ENCODE measurements around the gene CLDN6. TPM values are rescaled to one million over a fixed set of nuclear protein-coding genes. Genes with fewer than 3 reads are reported as not detected.

Gene CLDN6
- total and polyA plus RNA-seq, 2 donors: 0.28 to 0.48 TPM

DNA sequence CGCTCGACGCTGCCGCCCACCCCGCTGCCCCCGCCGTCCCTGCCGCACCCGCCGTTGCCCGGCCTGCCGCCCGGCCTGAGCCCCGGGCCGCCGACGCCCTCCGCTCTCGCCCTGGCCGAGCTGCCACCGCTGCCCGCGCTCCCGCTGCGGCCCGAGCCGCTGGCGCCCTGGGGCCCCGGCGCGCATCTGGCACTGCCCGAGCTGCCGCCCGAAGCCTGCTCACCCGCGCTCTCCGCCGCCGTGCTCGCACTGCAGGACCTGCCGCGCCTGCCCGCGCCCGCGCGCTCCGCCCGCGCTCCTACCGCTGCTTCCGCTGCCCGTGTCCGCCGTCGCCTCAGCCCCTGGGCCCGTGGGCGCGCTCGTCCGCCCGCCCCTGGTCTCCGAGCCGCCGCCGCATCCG is 13.7 kb downstream of the CLDN6 start:
- H3K27ac ChIP-seq (ENCODE audit: low read depth in 1 of 2, low read length in 1 of 2): no peak overlapping the region
- peaks cover 23 to 42% of the 10 kb centered on the region in 2 donors for H3K4me1 ChIP-seq (ENCODE audit: control insufficient read depth in 2 of 2, insufficient read depth in 2 of 2, low read length in 2 of 2)
- no peak for DNase-seq (ENCODE audit: low read depth in 6 of 9, low spot score in 9 of 9)
- under 1% methylated on average over 62 of the region's 67 CpGs for WGBS
- H3K4me3 ChIP-seq (ENCODE audit: low read length in 2 of 2): peak overlapping the region in 1 of 2 donors; percentile 61
- H3K27me3 ChIP-seq (ENCODE audit: control insufficient read depth in 2 of 2, insufficient read depth in 1 of 2, low read length in 1 of 2): peaks cover 7 to 62% of the 10 kb centered on the region in 2 donors
- no peaks in the 10 kb centered on the region for H3K36me3 ChIP-seq (ENCODE audit: control insufficient read depth in 2 of 2, insufficient read depth in 2 of 2, low read length in 1 of 2)
- H3K9me3 ChIP-seq (ENCODE audit: control insufficient read depth in 2 of 2, insufficient read depth in 1 of 2, low read length in 1 of 2): peaks cover 0 to 4% of the 10 kb centered on the region in 2 donors

DNA sequence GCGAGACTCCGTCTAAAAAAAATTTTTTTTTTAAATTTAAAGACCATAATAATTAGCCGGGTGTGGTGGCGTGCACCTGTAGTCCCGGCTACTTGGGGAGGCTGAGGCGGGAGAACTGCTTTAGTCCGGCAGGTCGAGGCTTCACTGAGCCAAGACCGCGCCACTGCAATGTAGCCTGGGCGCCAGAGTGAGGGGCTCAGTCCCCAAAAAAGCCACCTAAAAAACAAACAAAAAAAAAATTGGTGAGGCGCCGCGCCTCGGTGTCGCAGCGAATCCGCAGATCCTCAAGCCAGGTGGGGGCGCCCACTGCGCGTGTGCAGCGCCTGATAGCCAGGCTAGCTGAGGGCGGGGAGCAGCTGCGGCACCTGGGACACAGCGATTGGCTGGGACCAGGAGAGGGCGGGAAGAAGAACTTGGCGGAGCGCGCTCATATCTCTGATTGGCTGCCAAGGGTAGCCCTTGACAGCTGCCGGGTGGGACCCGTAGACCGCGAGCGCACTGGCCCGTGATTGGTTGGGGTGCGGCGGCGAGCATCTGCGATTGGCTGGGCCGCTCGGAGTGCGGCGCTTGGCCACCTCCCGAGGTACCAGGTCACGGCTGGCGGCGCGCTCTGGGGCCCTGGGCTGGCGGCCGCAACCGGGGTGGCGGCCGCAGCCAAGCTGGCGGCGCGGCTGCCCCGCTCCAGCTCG is 14.3 kb downstream of the CLDN6 start:
- Histone ChIP-seq H3K4me3 (ENCODE audit: low read length in 2 of 2) (peak overlapping the region in 1 of 2 donors; percentile 61), H3K4me1 (ENCODE audit: control insufficient read depth in 2 of 2, insufficient read depth in 2 of 2, low read length in 2 of 2) (peaks cover 23 to 39% of the 10 kb centered on the region in 2 donors), H3K27me3 (ENCODE audit: control insufficient read depth in 2 of 2, insufficient read depth in 1 of 2, low read length in 1 of 2) (peaks cover 10 to 61% of the 10 kb centered on the region in 2 donors), H3K27ac (ENCODE audit: low read depth in 1 of 2, low read length in 1 of 2) (no peak overlapping the region), H3K36me3 (ENCODE audit: control insufficient read depth in 2 of 2, insufficient read depth in 2 of 2, low read length in 1 of 2) (no peaks in the 10 kb centered on the region), H3K9me3 (ENCODE audit: control insufficient read depth in 2 of 2, insufficient read depth in 1 of 2, low read length in 1 of 2) (peaks cover 0 to 4% of the 10 kb centered on the region in 2 donors)
- 9% methylated on average over 58 of the region's 58 CpGs for WGBS
- DNase-seq (ENCODE audit: low read depth in 6 of 9, low spot score in 9 of 9): peak; percentile 93 to 99 (median 97)

GRCh38 chr16:3001316-3001715 is 16.7 kb downstream of the CLDN6 start:
- Histone ChIP-seq H3K27ac (ENCODE audit: low read depth in 1 of 2, low read length in 1 of 2) (no peak overlapping the region), H3K9me3 (ENCODE audit: control insufficient read depth in 2 of 2, insufficient read depth in 1 of 2, low read length in 1 of 2) (no peaks in the 10 kb centered on the region), H3K4me1 (ENCODE audit: control insufficient read depth in 2 of 2, insufficient read depth in 2 of 2, low read length in 2 of 2) (peaks cover 4 to 15% of the 10 kb centered on the region in 2 donors), H3K4me3 (ENCODE audit: low read length in 2 of 2) (no peak overlapping the region), H3K27me3 (ENCODE audit: control insufficient read depth in 2 of 2, insufficient read depth in 1 of 2, low read length in 1 of 2) (peaks cover 10 to 58% of the 10 kb centered on the region in 2 donors), H3K36me3 (ENCODE audit: control insufficient read depth in 2 of 2, insufficient read depth in 2 of 2, low read length in 1 of 2) (no peaks in the 10 kb centered on the region)
- no peak for DNase-seq (ENCODE audit: low read depth in 6 of 9, low spot score in 9 of 9)
- 97% methylated on average over 12 of the region's 12 CpGs for WGBS

- DNase-seq (ENCODE audit: low read depth in 6 of 9, low spot score in 9 of 9): no peak
- Histone ChIP-seq H3K27me3 (ENCODE audit: control insufficient read depth in 2 of 2, insufficient read depth in 1 of 2, low read length in 1 of 2) (peaks cover 8 to 51% of the 10 kb centered on the region in 2 donors), H3K4me3 (ENCODE audit: low read length in 2 of 2) (no peak overlapping the region), H3K36me3 (ENCODE audit: control insufficient read depth in 2 of 2, insufficient read depth in 2 of 2, low read length in 1 of 2) (no peaks in the 10 kb centered on the region), H3K4me1 (ENCODE audit: control insufficient read depth in 2 of 2, insufficient read depth in 2 of 2, low read length in 2 of 2) (peaks cover 4 to 9% of the 10 kb centered on the region in 2 donors), H3K9me3 (ENCODE audit: control insufficient read depth in 2 of 2, insufficient read depth in 1 of 2, low read length in 1 of 2) (no peaks in the 10 kb centered on the region), H3K27ac (ENCODE audit: low read depth in 1 of 2, low read length in 1 of 2) (no peak overlapping the region)
- 98% methylated on average over 4 of the region's 4 CpGs for WGBS
These were observed 17.4 kb downstream of the CLDN6 start for GRCh38 chr16:3000540-3000939.

DNA sequence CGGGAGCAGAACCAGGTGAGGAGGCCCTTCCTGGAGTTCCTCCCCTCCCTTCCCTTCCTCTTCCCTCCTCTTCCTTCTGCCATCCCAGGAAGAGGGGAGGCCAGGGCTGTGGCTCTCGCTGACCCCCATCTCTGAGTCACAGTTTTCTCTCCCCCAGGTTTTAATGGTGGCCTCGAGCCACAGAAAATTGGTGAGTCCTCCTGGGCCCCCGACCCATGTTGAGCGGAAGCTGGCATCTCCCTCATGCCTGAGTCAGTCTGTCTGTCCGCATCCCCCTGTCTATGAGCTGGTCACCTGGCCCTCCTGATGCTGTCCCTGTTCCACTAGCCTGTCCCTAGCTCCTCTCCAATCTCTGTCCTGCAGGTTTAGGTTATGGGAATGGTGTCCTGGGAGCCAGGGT is 18.1 kb downstream of the CLDN6 start:
- H3K36me3 ChIP-seq (ENCODE audit: control insufficient read depth in 2 of 2, insufficient read depth in 2 of 2, low read length in 1 of 2): no peaks in the 10 kb centered on the region
- peaks cover 3 to 8% of the 10 kb centered on the region in 2 donors for H3K4me1 ChIP-seq (ENCODE audit: control insufficient read depth in 2 of 2, insufficient read depth in 2 of 2, low read length in 2 of 2)
- no peak overlapping the region for H3K27ac ChIP-seq (ENCODE audit: low read depth in 1 of 2, low read length in 1 of 2)
- H3K27me3 ChIP-seq (ENCODE audit: control insufficient read depth in 2 of 2, insufficient read depth in 1 of 2, low read length in 1 of 2): peaks cover 6 to 46% of the 10 kb centered on the region in 2 donors
- no peaks in the 10 kb centered on the region for H3K9me3 ChIP-seq (ENCODE audit: control insufficient read depth in 2 of 2, insufficient read depth in 1 of 2, low read length in 1 of 2)
- DNase-seq (ENCODE audit: low read depth in 6 of 9, low spot score in 9 of 9): no peak
- no peak overlapping the region for H3K4me3 ChIP-seq (ENCODE audit: low read length in 2 of 2)
- WGBS: 93% methylated on average over 6 of the region's 6 CpGs

DNA sequence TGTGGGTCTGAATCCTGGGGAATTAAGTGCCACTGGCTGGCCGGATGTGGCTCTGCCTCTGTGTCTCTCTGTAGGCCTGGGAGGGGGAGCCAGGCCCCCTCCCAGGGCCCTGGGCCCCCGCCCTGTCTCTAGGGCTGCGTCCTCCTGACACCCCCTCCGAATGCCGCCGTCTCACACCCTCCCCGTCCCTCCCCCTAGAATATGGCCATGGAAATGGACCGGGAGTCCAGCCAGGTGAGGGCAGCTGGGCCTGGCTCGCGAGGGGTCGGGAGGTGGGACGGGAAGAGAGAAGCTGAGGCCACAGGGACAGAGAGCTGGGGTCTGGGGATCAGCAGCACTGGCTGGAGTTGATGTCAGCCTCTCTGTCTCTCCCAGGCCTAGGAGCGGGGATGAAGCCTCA is 21.7 kb downstream of the CLDN6 start:
- Histone ChIP-seq H3K4me3 (ENCODE audit: low read length in 2 of 2) (no peak overlapping the region), H3K36me3 (ENCODE audit: control insufficient read depth in 2 of 2, insufficient read depth in 2 of 2, low read length in 1 of 2) (no peaks in the 10 kb centered on the region), H3K4me1 (ENCODE audit: control insufficient read depth in 2 of 2, insufficient read depth in 2 of 2, low read length in 2 of 2) (peaks cover 0 to 2% of the 10 kb centered on the region in 2 donors), H3K9me3 (ENCODE audit: control insufficient read depth in 2 of 2, insufficient read depth in 1 of 2, low read length in 1 of 2) (no peaks in the 10 kb centered on the region), H3K27me3 (ENCODE audit: control insufficient read depth in 2 of 2, insufficient read depth in 1 of 2, low read length in 1 of 2) (peaks cover 3 to 40% of the 10 kb centered on the region in 2 donors), H3K27ac (ENCODE audit: low read depth in 1 of 2, low read length in 1 of 2) (no peak overlapping the region)
- over 99% methylated on average over 13 of the region's 13 CpGs for WGBS
- no peak for DNase-seq (ENCODE audit: low read depth in 6 of 9, low spot score in 9 of 9)

DNA sequence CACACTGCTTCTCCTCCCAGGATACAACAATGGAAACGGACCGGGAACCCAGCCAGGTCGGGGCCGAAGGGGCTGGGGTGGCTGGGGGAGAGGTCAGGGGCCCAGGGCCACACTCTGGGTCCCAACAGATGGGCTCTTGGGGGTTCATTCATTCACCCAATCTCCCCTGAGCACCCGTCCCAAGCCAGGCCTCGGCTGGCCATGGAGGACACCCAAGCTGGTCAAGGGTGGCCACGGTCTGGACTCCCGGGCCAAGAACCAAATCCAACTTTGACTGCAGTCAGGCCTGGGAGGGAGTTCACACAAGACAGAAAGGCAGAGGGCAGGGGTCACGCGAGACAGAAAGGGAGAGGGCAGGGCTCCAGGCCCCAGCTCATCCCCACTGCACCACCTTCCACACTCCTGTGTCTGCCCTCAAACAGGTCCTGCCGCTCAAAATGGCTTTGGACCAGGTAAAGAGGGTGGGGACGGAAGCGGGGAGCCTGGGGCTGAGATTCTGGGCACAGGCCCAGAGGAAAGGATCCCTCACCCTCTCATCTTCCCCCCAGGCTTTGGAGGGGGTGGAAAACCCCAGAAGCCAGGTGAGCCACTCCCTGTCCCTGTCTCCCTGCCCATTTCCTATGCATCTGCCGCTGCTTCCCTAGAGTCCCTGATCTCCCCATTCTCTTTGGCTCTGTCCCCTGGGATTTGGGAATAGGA is 25.5 kb downstream of the CLDN6 start:
- WGBS: 92% methylated on average over 14 of the region's 14 CpGs
- no peak for DNase-seq (ENCODE audit: low read depth in 6 of 9, low spot score in 9 of 9)
- Histone ChIP-seq H3K4me3 (ENCODE audit: low read length in 2 of 2) (no peak overlapping the region), H3K27me3 (ENCODE audit: control insufficient read depth in 2 of 2, insufficient read depth in 1 of 2, low read length in 1 of 2) (peaks cover 5 to 33% of the 10 kb centered on the region in 2 donors), H3K4me1 (ENCODE audit: control insufficient read depth in 2 of 2, insufficient read depth in 2 of 2, low read length in 2 of 2) (peaks cover 0 to 22% of the 10 kb centered on the region in 2 donors), H3K36me3 (ENCODE audit: control insufficient read depth in 2 of 2, insufficient read depth in 2 of 2, low read length in 1 of 2) (no peaks in the 10 kb centered on the region), H3K27ac (ENCODE audit: low read depth in 1 of 2, low read length in 1 of 2) (peak overlapping the region; percentile 26 to 28), H3K9me3 (ENCODE audit: control insufficient read depth in 2 of 2, insufficient read depth in 1 of 2, low read length in 1 of 2) (no peaks in the 10 kb centered on the region)

DNA sequence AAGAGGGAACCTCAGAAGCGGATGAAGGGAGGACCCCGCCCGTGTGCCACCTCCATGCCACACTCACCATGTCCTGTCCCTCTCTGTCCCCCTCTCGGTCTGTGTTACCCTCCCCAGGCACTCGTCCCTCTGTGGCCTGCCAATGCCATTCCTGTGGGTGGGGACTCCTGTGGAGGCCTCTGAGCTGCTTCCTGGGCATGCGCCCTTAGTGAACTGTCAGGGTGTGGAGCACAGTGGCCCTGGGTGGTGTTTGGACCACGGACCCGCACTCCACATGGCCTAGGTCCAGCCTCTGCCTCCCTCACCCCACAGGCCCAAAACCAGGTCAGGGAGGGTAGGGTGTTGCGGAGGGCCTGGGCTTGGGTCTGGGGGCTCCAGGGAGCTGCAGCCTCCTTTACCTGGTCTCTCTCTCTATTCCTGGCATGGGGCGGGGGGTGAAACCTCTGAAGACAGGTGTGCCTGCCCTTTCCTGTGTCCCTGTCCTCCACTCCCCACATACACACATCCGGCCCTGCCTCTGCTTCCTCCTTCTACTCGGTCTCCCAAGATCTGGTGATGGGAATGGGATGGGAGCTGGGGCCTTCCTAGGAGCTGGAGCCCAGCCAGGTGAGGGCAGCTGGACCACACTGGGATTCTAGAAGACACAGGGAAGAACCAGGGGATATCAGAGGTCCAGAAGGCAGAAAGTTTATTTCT is 26.3 kb downstream of the CLDN6 start:
- H3K27me3 ChIP-seq (ENCODE audit: control insufficient read depth in 2 of 2, insufficient read depth in 1 of 2, low read length in 1 of 2): peaks cover 5 to 33% of the 10 kb centered on the region in 2 donors

DNA sequence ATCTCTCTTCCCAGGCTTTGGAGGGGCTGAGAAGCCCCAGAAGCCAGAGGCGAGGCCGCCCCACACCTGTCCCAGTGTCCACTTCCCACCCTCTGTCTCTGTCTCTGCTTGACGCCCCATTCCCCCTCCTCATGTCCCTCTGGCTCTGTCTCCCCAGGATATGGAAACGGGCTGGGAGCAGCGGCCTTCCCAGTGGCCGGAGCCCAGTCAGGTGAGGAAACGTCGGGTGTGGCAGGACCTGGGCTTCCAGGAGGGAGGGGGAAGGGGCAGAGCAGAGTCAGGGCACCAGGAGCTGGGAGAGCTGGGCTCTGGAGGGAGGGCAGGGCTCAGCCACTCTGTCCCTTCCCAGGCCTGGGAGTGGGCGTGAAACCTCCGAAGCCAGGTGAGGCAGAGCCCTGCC is 27.1 kb downstream of the CLDN6 start:
- Histone ChIP-seq H3K36me3 (ENCODE audit: control insufficient read depth in 2 of 2, insufficient read depth in 2 of 2, low read length in 1 of 2) (no peaks in the 10 kb centered on the region), H3K9me3 (ENCODE audit: control insufficient read depth in 2 of 2, insufficient read depth in 1 of 2, low read length in 1 of 2) (no peaks in the 10 kb centered on the region), H3K27ac (ENCODE audit: low read depth in 1 of 2, low read length in 1 of 2) (no peak overlapping the region), H3K27me3 (ENCODE audit: control insufficient read depth in 2 of 2, insufficient read depth in 1 of 2, low read length in 1 of 2) (peaks cover 5 to 36% of the 10 kb centered on the region in 2 donors), H3K4me3 (ENCODE audit: low read length in 2 of 2) (no peak overlapping the region), H3K4me1 (ENCODE audit: control insufficient read depth in 2 of 2, insufficient read depth in 2 of 2, low read length in 2 of 2) (peaks cover 0 to 28% of the 10 kb centered on the region in 2 donors)
- no peak for DNase-seq (ENCODE audit: low read depth in 6 of 9, low spot score in 9 of 9)
- 91% methylated on average over 10 of the region's 10 CpGs for WGBS

More for the DNA sequence above, 26.3 kb downstream of the CLDN6 start:
- Histone ChIP-seq H3K9me3 (ENCODE audit: control insufficient read depth in 2 of 2, insufficient read depth in 1 of 2, low read length in 1 of 2) (no peaks in the 10 kb centered on the region), H3K4me1 (ENCODE audit: control insufficient read depth in 2 of 2, insufficient read depth in 2 of 2, low read length in 2 of 2) (peaks cover 0 to 28% of the 10 kb centered on the region in 2 donors), H3K27ac (ENCODE audit: low read depth in 1 of 2, low read length in 1 of 2) (no peak overlapping the region), H3K36me3 (ENCODE audit: control insufficient read depth in 2 of 2, insufficient read depth in 2 of 2, low read length in 1 of 2) (no peaks in the 10 kb centered on the region), H3K4me3 (ENCODE audit: low read length in 2 of 2) (no peak overlapping the region)
- 96% methylated on average over 12 of the region's 12 CpGs for WGBS
- DNase-seq (ENCODE audit: low read depth in 6 of 9, low spot score in 9 of 9): no peak
